ENCODE measurements around the gene RNF115. TPM values are rescaled to one million over a fixed set of nuclear protein-coding genes. Genes with fewer than 3 reads are reported as not detected.

RNF115 gene
- total and polyA plus RNA-seq, 3 donors from 2014 or later: 13.8 to 29.1 (median 24.4) TPM

DNA sequence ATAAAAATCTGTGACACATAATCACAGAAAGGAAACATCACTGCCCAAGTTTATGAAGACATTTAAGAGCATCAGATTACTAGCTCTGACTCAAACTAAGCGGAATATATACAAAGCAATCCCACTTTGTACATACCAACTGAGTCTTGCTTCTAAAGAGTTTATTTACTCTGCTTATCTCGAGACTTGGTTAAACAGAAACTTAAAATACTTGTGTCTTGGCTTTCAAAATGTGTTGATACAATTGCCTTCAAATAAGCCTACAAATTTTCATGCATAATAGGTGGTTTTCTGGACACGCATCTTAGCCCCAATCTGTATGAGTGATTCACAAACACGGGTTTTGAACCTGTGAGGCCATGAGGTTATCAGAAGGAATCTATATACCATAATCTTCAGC, 83.6 kb downstream of the RNF115 start:
- no peaks in the 10 kb centered on the region for H3K36me3 ChIP-seq (ENCODE audit: low read depth, missing control alignments)
- intact Hi-C loops (cut with DNase I; ENCODE audit: low total_unique reads): no loop called here
- no peak for DNase-seq
- H3K27ac ChIP-seq: no peak overlapping the region
- no peaks in the 10 kb centered on the region for H3K9me3 ChIP-seq
- no peaks in the 10 kb centered on the region for H3K27me3 ChIP-seq
- no peaks in the 10 kb centered on the region for H3K4me1 ChIP-seq
- WGBS, 2 donors: 78 to 83% methylated on average over 4 of the region's 4 CpGs
- TF ChIP-seq POLR2A (IDR thresholded peaks at IDR 0.05): no peak
- TF ChIP-seq, protein P1, sequence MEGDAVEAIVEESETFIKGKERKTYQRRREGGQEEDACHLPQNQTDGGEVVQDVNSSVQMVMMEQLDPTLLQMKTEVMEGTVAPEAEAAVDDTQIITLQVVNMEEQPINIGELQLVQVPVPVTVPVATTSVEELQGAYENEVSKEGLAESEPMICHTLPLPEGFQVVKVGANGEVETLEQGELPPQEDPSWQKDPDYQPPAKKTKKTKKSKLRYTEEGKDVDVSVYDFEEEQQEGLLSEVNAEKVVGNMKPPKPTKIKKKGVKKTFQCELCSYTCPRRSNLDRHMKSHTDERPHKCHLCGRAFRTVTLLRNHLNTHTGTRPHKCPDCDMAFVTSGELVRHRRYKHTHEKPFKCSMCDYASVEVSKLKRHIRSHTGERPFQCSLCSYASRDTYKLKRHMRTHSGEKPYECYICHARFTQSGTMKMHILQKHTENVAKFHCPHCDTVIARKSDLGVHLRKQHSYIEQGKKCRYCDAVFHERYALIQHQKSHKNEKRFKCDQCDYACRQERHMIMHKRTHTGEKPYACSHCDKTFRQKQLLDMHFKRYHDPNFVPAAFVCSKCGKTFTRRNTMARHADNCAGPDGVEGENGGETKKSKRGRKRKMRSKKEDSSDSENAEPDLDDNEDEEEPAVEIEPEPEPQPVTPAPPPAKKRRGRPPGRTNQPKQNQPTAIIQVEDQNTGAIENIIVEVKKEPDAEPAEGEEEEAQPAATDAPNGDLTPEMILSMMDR (IDR thresholded peaks at IDR 0.05): no peak
- H3K4me3 ChIP-seq: no peak overlapping the region

DNA sequence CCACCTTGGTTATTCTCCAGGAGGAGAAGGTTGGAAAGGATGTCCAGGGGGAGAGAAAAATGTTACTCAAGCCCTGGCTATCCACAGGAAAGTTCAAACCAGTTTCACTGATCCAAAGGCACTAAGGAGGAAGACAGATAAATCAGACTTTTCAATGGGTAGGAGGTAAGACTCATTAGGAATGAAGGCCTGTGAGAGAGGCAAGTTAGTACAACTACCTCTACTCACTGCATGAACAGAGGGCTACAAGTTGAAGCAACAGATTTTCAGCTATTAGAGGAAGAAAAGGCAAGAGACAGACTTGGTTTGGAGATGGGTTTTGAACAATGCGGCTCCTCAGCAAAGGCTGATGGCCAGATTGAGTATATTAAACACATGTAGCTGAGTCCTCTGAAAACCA, 87.7 kb downstream of the RNF115 start:
- no peaks in the 10 kb centered on the region for H3K4me1 ChIP-seq
- no peak overlapping the region for H3K27ac ChIP-seq
- no peaks in the 10 kb centered on the region for H3K9me3 ChIP-seq
- no peak for TF ChIP-seq POLR2A (IDR thresholded peaks at IDR 0.05)
- TF ChIP-seq, protein P1 (IDR thresholded peaks at IDR 0.05): no peak
- H3K36me3 ChIP-seq (ENCODE audit: low read depth, missing control alignments): no peaks in the 10 kb centered on the region
- no peaks in the 10 kb centered on the region for H3K27me3 ChIP-seq
- no peak for DNase-seq
- WGBS, 2 donors: 92 to 97% methylated on average over 1 of the region's 1 CpG
- no peak overlapping the region for H3K4me3 ChIP-seq
- intact Hi-C loops (cut with DNase I; ENCODE audit: low total_unique reads): no loop called here

DNA sequence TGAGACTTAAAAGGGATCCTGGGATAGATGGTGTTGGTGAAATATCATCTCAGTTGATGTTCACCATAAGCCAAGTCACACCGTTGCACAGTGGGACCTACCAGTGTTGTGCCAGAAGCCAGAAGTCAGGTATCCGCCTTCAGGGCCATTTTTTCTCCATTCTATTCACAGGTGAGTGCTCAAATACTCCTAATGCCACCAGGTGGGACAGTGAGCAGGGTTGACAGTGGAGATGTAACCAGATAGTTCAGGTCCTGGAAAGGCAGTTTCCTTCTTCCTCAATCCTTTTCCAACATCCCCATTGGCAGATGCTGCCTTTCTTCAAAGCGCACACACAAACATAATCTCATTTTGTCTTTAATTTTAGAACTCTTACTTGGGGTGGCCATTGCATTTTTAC, 93.0 kb downstream of the RNF115 start:
- Histone ChIP-seq H3K4me1 (no peaks in the 10 kb centered on the region), H3K4me3 (no peak overlapping the region), H3K9me3 (no peaks in the 10 kb centered on the region), H3K27me3 (no peaks in the 10 kb centered on the region), H3K27ac (no peak overlapping the region), H3K36me3 (ENCODE audit: low read depth, missing control alignments) (no peaks in the 10 kb centered on the region)
- intact Hi-C loops (cut with DNase I; ENCODE audit: low total_unique reads): no loop called here
- 91 to 98% methylated on average over 3 of the region's 3 CpGs for WGBS, 2 donors
- no peak for DNase-seq
- TF ChIP-seq, protein P1 (IDR thresholded peaks at IDR 0.05): no peak
- TF ChIP-seq POLR2A (IDR thresholded peaks at IDR 0.05): no peak

DNA sequence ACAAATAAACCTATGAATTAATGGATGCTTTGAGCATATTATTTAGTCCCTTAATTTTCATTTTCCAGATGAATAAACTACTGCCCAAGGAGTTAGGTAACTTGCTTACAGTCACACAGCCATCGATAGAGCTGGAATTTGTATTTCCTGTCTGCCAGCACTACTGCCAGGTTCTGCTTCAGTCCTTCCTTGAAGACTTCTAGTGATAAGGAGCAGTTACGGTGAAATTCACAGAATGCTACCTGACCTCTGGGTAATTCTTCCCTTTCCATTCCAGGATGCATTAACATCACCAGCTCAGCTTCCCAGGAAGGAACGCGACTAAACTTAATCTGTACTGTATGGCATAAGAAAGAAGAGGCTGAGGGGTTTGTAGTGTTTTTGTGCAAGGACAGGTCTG, 93.4 kb downstream of the RNF115 start:
- intact Hi-C loops (cut with DNase I; ENCODE audit: low total_unique reads): no loop called here
- Histone ChIP-seq H3K4me3 (no peak overlapping the region), H3K27me3 (no peaks in the 10 kb centered on the region), H3K27ac (no peak overlapping the region), H3K9me3 (no peaks in the 10 kb centered on the region), H3K36me3 (ENCODE audit: low read depth, missing control alignments) (no peaks in the 10 kb centered on the region), H3K4me1 (no peaks in the 10 kb centered on the region)
- WGBS, 2 donors: 81 to 90% methylated on average over 4 of the region's 4 CpGs
- no peak for DNase-seq
- TF ChIP-seq, protein P1 (IDR thresholded peaks at IDR 0.05): no peak
- TF ChIP-seq POLR2A (IDR thresholded peaks at IDR 0.05): no peak

DNA sequence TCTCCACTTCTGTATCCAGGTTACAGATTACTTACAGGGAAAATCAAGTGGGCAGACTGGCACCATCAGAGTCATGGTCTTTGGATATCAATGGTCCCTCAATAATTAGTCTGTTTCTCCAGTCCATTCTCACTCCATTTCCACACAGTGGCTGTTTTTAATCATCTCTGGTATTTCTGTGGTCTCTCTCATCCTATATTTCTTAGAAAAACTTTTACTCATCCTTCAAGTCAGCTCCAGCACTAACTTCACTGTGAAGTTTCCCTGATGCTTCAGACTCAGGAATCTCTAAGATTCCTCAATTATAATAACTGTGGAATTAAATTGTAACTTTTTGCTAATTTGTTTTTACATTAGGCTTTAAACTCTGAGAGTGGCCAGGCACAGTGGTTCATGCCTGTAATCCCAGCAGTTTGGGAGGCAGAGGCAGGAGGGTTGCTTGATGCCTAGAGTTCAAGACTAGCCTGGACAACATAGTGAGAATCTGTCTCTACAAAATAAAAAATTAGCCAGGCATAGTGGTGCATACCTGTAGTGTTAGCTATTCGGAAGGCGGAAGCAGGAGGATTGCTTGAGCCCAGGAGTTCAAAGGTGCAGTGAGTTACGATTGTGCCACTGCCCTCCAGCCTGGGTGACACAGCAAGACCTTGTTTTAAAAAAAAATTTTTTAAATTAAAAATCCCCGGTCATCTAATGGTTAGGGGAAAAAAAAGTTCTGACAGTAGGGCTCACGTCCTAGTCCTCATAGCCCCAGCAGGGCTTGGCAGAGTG, 94.0 kb downstream of the RNF115 start:
- Histone ChIP-seq H3K27me3 (no peaks in the 10 kb centered on the region), H3K27ac (no peak overlapping the region), H3K9me3 (no peaks in the 10 kb centered on the region), H3K36me3 (ENCODE audit: low read depth, missing control alignments) (no peaks in the 10 kb centered on the region), H3K4me1 (no peaks in the 10 kb centered on the region), H3K4me3 (no peak overlapping the region)
- WGBS, 2 donors: 90% methylated on average over 5 of the region's 5 CpGs
- no peak for DNase-seq
- TF ChIP-seq POLR2A (IDR thresholded peaks at IDR 0.05): no peak
- TF ChIP-seq, protein P1 (IDR thresholded peaks at IDR 0.05): no peak
- intact Hi-C loops (cut with DNase I; ENCODE audit: low total_unique reads): no loop called here
